Activated CD8-positive, alpha-beta memory T cell treated with anti-CD3 and anti-CD28 coated beads for 24 hours (primary cell): Measurements from ENCODE around the gene RACK1.

Experiments used
- DNase-seq: peaks from one replicate; pipeline ENCODE4 v3.0.0-alpha.2; 2020

The RACK1 gene

GRCh38 chr5:181192337-181193046 is 51.2 kb downstream of the RACK1 start:
- no peak for DNase-seq

GRCh38 chr5:181191526-181192336 is 52.0 kb downstream of the RACK1 start:
- DNase-seq, result peak; percentile 100

GRCh38 chr5:181190711-181191525 is 52.8 kb downstream of the RACK1 start:
- peak; percentile 84 for DNase-seq

GRCh38 chr5:181189962-181190710 is 53.6 kb downstream of the RACK1 start:
- peak; percentile 85 for DNase-seq

GRCh38 chr5:181189363-181189961 is 54.2 kb downstream of the RACK1 start:
- DNase-seq, result peak; percentile 81

GRCh38 chr5:181188700-181189362 is 54.9 kb downstream of the RACK1 start:
- peak; percentile 95 for DNase-seq

- peak; percentile 88 for DNase-seq
Observed at GRCh38 chr5:181187500-181188213, 56.0 kb downstream of the RACK1 start.

- DNase-seq, result no peak
Observed at GRCh38 chr5:181186986-181187499, 56.7 kb downstream of the RACK1 start.
